Measurements from ENCODE around the gene SYNPO2.

Gene SYNPO2

GRCh38 chr4:119105605-119106004, 217.0 kb downstream of the SYNPO2 start:
- no peak for TF ChIP-seq CTCF (IDR thresholded peaks at IDR 0.05; ENCODE audit: insufficient read depth, low read length, missing control alignments)
- CTCF ChIA-PET: no interaction called here
- H3K4me3 ChIP-seq (ENCODE audit: low read depth, low read length): no peak overlapping the region
- POLR2A ChIA-PET: no interaction called here
- no peak for DNase-seq (ENCODE audit: low read depth, low spot score)

DNA sequence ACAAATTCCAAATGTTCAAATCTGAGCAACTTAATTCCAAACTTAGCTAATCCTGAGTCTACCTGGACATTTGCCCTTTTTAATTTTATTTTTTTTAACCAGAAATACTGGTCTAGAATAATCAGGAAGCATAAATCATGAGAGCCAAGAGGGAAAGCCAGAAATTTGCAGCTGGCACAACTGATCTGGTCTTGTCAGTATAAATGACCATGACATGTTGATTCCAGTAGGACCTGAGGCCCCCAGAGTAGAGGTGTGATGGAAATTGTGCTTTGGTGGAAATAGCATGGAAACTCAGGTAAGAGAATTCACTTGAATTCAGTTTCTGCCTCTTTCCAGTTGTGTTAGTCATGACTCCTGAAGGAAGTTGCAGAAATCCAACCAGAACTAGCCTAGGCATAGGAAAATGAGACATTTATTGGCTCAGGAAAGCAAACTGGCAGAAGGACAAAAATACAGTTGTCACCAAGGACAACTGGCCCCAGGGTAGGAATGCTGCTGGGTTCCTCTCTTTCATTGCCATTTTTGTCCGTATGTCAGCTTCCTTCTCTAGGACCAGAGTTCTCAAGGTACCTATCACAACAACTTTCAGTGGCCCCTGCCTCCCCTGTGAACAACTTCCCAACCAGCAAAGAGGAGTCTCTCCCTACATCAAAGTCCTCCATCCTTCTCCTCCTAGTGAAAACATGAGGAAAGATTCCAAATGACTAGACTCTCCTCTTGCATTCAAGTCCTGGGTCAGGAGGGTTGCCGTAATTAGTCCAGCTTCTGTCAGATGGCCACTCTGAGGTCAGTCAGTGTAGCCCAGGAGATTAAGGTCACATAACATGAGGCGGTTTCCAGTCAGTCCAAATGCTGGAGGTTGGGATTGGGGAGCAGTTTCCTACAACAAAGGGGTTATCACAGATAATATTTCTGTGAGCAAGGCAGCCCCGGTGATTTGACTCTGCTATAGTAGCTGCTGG, 217.7 kb downstream of the SYNPO2 start:
- H3K4me3 ChIP-seq (ENCODE audit: low read depth, low read length): no peak overlapping the region
- ChIA-PET POLR2A (no interaction called here), CTCF (no interaction called here)
- TF ChIP-seq CTCF (IDR thresholded peaks at IDR 0.05; ENCODE audit: insufficient read depth, low read length, missing control alignments): no peak
- no peak for DNase-seq (ENCODE audit: low read depth, low spot score)

DNA sequence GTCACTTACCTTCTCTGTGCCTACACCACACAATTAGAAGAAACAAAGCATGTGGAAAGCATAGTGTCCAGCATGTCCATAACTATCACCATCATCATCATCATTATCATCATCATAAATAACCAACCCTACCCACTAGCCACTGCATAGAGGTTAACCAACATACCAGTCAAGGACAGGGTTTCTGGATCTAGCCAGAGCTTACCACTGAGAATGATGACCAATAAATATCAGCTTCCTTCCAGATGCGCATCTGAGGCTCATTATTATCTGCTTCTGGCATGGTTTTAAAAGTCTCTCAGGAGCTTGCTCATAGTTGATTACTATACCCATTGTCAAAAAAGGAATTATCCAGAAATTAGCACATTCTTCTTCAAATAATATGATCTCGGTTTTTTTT, 221.5 kb downstream of the SYNPO2 start:
- no peak for DNase-seq (ENCODE audit: low read depth, low spot score)
- ChIA-PET POLR2A (no interaction called here), CTCF (interaction anchor here (2.1 kb wide), 1 partner anchor 30 kb away, joined by 5 read pairs; no protein-coding TSS in a partner anchor)
- no peak overlapping the region for H3K4me3 ChIP-seq (ENCODE audit: low read depth, low read length)
- TF ChIP-seq CTCF (IDR thresholded peaks at IDR 0.05; ENCODE audit: insufficient read depth, low read length, missing control alignments): no peak
